Measurements from ENCODE around the gene MIPOL1. TPM values are rescaled to one million over a fixed set of nuclear protein-coding genes. Genes with fewer than 3 reads are reported as not detected.
"Not testable (repeated sequence)": the region's sequence is repeated elsewhere in the genome, so short reads cannot be mapped to it uniquely, and the experiment has no call there.

The MIPOL1 gene
- polyA plus RNA-seq, 1 donor = 4.9 TPM

- DNase-seq = no peak
Observed at GRCh38 chr14:37406095-37406494, 208.4 kb downstream of the MIPOL1 start.

GRCh38 chr14:37411079-37411735, 213.5 kb downstream of the MIPOL1 start:
- no peak for DNase-seq

GRCh38 chr14:37413050-37413449, 215.3 kb downstream of the MIPOL1 start:
- no peak for DNase-seq

DNA sequence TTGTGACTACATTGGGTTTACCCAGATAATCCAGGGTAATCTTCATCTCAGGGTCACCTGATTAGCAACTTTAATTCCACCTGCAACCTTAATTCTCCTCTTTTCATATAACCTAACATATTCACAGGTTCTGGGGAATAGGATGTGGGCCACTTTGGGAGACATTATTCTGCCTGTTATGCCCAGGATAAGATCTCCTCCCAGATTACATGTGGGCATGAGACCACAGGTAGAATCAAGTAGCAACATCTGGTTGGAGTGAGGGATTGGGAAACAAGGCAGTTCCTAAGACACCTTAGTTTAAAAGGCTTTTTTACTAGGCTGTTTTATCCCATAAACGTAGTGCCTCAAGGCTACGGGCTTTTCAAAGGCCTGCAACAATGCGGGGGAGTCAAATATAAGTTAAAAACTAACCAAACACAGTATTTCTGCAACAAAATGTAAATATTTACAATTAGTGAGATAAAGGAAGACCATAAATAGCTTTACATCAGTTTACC, 215.8 kb downstream of the MIPOL1 start:
- DNase-seq = no peak

- no peak for DNase-seq
Observed at GRCh38 chr14:37416264-37416663, 218.5 kb downstream of the MIPOL1 start.

GRCh38 chr14:37417151-37417550, 219.4 kb downstream of the MIPOL1 start:
- no peak for DNase-seq

DNA sequence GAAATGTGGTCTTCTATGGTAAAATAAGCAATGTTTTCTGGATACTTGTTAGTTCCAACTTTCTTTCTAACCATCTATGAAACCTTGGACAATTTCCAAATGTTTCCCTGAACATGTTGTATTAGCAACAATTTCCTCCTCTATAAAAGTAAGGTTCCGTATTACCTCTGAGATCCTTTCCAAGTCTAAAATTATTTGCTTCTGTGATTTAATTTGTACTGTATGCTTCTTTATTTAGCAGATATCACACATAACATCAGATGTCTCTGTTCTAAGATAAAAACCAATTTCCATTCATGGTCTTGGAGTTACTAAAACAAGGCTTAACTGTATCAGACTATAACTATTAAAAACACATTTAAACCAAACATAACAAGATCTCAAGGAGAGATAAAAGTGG, 220.1 kb downstream of the MIPOL1 start:
- no peak for DNase-seq

DNA sequence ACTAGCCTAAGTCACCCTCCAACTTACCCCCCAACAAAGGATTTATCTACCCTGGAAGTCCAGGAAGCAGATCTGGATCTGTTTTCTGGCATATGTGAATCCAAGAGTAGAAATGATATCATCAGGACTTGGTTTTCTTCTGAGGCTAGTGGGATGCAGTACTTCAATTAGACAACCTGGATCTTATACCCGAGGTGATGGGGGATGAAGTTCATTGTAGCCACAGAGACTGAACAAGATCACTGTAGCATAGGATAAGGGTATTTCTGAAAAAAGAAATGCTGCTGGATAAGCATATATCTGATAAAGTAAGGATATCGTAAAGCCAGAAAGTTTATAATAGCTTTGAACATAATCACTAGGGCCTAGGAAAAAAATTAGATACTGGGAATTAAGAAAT, 222.9 kb downstream of the MIPOL1 start:
- DNase-seq = no peak

- no peak for DNase-seq
Observed at GRCh38 chr14:37422319-37422718, 224.6 kb downstream of the MIPOL1 start.

- DNase-seq = no peak
Observed at GRCh38 chr14:37422748-37423147, 225.0 kb downstream of the MIPOL1 start.

GRCh38 chr14:37428954-37429353, 231.2 kb downstream of the MIPOL1 start:
- DNase-seq = no peak

DNA sequence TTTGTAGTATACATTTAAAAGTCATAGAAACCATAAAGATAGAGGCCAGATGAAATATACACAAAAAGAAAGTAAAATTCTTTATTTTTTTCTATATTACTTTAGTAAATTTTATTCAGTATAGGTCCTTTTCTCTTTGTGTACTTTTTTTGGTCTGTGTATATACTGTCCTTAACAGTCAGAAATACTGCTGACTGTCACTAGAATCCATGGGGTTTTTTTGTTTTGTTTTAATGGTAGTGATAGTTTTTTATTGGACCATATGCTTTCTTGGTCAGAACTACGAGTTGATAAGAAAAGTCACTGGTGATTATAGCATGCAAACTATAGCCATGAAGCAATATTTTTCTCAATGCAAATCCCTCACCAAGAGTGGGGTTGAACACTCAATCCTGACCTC, 231.9 kb downstream of the MIPOL1 start:
- no peak for DNase-seq

DNA sequence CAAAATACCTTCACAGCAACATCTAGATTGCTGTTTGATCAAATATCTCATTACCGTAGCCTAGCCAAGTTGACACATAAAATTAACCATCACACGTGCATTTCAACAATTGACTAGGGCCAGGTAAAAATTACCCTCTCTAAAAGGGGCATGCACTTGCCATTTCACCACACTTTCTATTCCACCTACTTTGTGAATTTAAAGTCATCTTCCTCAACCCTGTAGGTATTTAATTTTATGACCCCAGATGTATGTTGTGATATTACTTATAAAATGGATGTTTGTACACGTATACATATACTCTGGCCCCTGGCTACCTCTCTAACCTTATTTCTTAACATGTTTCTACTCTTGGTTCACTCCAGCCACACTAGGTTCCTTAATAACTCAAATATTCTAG, 237.1 kb downstream of the MIPOL1 start:
- DNase-seq = no peak

DNA sequence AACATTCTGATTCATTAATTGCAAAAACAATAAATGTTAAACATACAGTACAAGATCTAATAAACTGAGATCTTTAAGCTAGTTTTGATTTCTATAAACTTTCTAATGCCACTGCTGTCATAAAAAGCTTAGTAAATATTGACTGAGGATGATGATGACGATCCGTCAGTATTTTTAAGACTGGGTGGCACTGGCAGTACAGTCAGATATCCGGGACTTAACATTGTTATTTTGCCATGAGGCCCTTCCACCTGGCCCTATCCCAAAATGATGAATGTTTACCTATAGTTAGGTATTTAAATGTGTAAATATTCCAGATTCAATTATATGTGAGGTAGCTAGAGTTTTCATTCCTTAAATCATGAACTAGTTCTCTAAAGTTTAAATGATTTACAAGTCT, 238.8 kb downstream of the MIPOL1 start:
- no peak for DNase-seq

DNA sequence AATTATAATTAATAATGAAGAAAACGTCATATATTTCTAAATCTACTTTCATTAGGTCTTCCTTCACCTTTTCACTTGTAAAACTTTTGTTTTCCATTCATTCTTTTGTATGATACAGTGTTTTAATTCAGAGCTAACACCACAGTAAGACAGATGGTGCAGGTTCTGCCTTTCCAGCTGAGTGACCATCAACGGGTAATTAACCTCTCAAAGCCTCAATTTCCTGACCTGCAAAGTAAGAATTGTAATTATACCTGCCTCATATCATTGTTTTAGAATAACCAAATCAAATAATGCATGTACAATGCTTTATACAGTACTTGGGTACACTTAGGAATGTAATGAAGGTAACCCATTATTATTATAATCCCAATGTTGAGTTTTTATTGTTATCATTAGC, 239.8 kb downstream of the MIPOL1 start:
- no peak for DNase-seq

- DNase-seq = no peak
Observed at GRCh38 chr14:37438444-37438843, 240.7 kb downstream of the MIPOL1 start.

DNA sequence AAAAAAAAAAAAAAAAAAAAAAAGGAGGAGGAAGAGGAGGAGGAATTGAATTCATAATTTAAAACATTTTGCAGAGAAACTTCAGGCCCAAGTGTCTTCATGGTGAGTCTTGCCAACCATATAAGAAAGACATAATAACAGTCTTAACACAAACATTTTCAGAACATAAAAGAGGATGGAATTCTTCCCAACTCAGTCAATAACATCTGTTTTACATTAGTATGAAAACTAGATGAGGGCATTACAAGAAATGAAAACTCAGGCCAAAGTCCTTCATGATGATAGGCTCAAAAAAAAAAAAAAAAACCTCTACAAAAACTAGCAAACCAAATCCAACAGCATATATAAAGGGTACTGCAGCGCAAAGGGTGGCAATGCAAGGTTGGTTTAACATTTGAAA, 245.7 kb downstream of the MIPOL1 start:
- DNase-seq = no peak

GRCh38 chr14:37447883-37448391, 250.2 kb downstream of the MIPOL1 start:
- DNase-seq = no peak

GRCh38 chr14:37452323-37452722, 254.6 kb downstream of the MIPOL1 start:
- no peak for DNase-seq

DNA sequence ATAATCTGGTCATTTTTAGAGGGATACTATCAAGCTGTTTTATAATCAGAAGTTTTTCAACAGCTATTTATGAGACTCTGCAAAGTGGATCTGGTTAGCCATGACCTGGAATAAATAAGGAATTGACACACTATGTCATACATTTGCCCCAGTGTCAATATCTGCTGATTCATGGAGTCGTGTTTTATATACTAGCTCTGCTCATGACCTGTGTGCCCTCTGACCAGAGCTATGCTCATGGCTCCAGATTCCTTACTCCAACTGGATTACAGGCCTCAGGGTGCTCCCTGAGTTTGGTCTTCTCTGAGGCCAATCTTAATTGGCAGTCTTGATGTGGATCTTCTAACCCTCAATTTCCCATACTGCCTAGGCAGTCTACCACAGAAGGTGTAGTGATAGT, 256.2 kb downstream of the MIPOL1 start:
- no peak for DNase-seq

- DNase-seq = no peak
Observed at GRCh38 chr14:37457334-37457733, 259.6 kb downstream of the MIPOL1 start.

DNA sequence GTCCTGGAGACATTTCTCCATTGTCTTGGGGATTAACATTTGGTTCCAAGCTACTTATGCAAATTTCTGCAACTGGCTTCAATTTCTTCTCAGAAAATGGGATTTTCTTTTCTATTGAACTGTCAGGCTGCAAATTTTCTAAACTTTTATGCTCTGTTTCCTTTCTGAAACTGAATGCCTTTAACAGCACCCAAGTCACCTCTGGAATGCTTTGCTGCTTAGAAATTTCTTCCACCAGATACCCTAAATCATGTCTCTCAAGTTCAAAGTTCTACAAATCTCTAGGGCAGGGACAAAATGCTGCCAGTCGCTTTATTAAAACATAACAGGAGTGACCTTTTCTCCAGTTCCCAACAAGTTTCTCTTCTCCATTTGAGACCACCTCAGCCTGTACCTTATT, 264.7 kb downstream of the MIPOL1 start:
- not testable (repeated sequence) for DNase-seq

- no peak for DNase-seq
Observed at GRCh38 chr14:37464192-37464858, 266.6 kb downstream of the MIPOL1 start.

DNA sequence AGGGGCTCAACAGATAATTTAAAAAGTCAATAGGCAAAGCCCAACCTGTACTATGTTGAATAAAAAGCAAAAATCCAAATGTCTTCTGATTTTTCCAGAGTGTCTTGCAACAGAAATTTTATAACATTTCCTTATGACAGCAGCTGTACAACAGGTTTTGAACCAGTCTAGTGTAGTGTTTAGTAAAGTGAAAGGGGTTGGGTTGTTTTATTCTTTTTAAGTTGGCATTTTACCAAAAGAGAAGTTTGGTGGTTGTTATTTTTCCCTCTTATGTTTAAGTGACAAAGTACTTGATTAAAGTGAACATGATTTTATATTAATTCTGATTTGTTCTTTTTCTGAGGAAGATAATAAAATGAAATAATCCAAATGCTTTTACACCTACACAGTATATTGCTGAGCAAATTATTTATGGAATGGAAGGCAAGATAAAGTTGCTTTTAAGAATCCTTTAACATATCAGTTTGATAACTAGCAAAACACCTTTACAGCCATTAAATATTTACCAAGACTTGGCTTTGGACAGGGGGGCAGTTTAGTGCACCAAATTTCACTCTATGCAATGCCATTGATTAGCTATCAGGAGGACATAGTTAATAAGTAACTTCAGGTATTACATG, 268.4 kb downstream of the MIPOL1 start:
- DNase-seq = no peak
